ENCODE measurements around the gene WNT11. TPM values are rescaled to one million over a fixed set of nuclear protein-coding genes. Genes with fewer than 3 reads are reported as not detected.

WNT11 gene
- total RNA-seq, 3 donors from 2014 or later (not counting 1 experiment from before 2014, with no cell fraction given), result 0.47 to 1.3 (median 0.80) TPM

DNA sequence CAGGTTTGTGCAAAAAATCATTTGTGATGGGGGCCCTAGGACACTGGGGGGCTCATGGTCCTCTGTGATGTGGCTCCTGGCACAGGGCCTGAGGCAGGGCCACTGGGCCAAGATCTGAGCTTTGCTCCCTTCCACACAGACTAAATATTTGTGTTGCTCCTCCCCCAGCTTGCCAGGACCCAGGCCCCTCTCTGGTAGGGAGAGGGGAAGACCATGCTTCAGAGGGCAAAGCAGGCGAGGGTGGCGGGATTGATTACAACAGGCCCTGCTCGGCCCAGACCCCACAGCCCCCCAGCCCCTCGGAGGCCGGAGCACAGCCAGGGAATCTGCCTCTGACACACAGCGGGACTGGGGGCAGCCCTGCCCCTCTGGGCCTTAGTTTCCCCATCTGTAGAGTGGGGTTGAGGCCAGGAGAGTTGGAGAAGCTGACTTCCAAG is 29.0 kb downstream of the WNT11 start:
- no peaks in the 10 kb centered on the region for H3K27me3 ChIP-seq (ENCODE audit: control insufficient read depth, insufficient read depth, low read length)
- no peak for TF ChIP-seq CTCF (IDR thresholded peaks at IDR 0.05)
- H3K27ac ChIP-seq (ENCODE audit: low read length), result no peak overlapping the region
- no peaks in the 10 kb centered on the region for H3K36me3 ChIP-seq (ENCODE audit: control insufficient read depth, insufficient read depth, low read length)
- Mint-ChIP-seq H3K27ac (no peak overlapping the region), H3K27me3 (ENCODE audit: low read depth in 2 of 2) (no peaks in the 10 kb centered on the region), H3K36me3 (no peaks in the 10 kb centered on the region), H3K4me3 (no peak overlapping the region), H3K9me3 (no peaks in the 10 kb centered on the region), H3K4me1 (peaks cover 10 to 17% of the 10 kb centered on the region in 2 donors)
- ATAC-seq (no peak), DNase-seq (no peak)
- peaks cover 9% of the 10 kb centered on the region for H3K4me1 ChIP-seq (ENCODE audit: control insufficient read depth, insufficient read depth, low read length)
- H3K4me3 ChIP-seq (ENCODE audit: low read length), result no peak overlapping the region
- intact Hi-C loops (cut with micrococcal nuclease), result no loop called here
- no peaks in the 10 kb centered on the region for H3K9me3 ChIP-seq (ENCODE audit: control insufficient read depth, insufficient read depth, low read length)
- 86% methylated on average over 6 of the region's 6 CpGs for WGBS (ENCODE audit: insufficient coverage)

- Histone ChIP-seq H3K27me3 (ENCODE audit: control insufficient read depth, insufficient read depth, low read length) (no peaks in the 10 kb centered on the region), H3K27ac (ENCODE audit: low read length) (no peak overlapping the region), H3K4me1 (ENCODE audit: control insufficient read depth, insufficient read depth, low read length) (peaks cover 9% of the 10 kb centered on the region), H3K9me3 (ENCODE audit: control insufficient read depth, insufficient read depth, low read length) (no peaks in the 10 kb centered on the region), H3K36me3 (ENCODE audit: control insufficient read depth, insufficient read depth, low read length) (no peaks in the 10 kb centered on the region), H3K4me3 (ENCODE audit: low read length) (no peak overlapping the region)
- Mint-ChIP-seq H3K27ac (no peak overlapping the region), H3K27me3 (ENCODE audit: low read depth in 2 of 2) (no peaks in the 10 kb centered on the region), H3K9me3 (no peaks in the 10 kb centered on the region), H3K4me3 (no peak overlapping the region), H3K36me3 (no peaks in the 10 kb centered on the region), H3K4me1 (peaks cover 10 to 17% of the 10 kb centered on the region in 2 donors)
- WGBS (ENCODE audit: insufficient coverage), result 95% methylated on average over 9 of the region's 9 CpGs
- DNase-seq, result no peak
- ATAC-seq, result no peak
- TF ChIP-seq CTCF (IDR thresholded peaks at IDR 0.05), result no peak
- intact Hi-C loops (cut with micrococcal nuclease), result no loop called here
Measured at GRCh38 chr11:76176463-76176862, 29.8 kb downstream of the WNT11 start.

- Histone ChIP-seq H3K9me3 (ENCODE audit: control insufficient read depth, insufficient read depth, low read length) (no peaks in the 10 kb centered on the region), H3K4me1 (ENCODE audit: control insufficient read depth, insufficient read depth, low read length) (peaks cover 9% of the 10 kb centered on the region), H3K27ac (ENCODE audit: low read length) (no peak overlapping the region), H3K27me3 (ENCODE audit: control insufficient read depth, insufficient read depth, low read length) (no peaks in the 10 kb centered on the region), H3K36me3 (ENCODE audit: control insufficient read depth, insufficient read depth, low read length) (no peaks in the 10 kb centered on the region), H3K4me3 (ENCODE audit: low read length) (no peak overlapping the region)
- no peaks in the 10 kb centered on the region for H3K9me3 Mint-ChIP-seq
- no peak overlapping the region for H3K27ac Mint-ChIP-seq
- ATAC-seq (no peak), DNase-seq (no peak)
- peaks cover 10 to 17% of the 10 kb centered on the region in 2 donors for H3K4me1 Mint-ChIP-seq
- intact Hi-C loops (cut with micrococcal nuclease), result no loop called here
- H3K4me3 Mint-ChIP-seq, result no peak overlapping the region
- H3K27me3 Mint-ChIP-seq (ENCODE audit: low read depth in 2 of 2), result no peaks in the 10 kb centered on the region
- 87% methylated on average over 4 of the region's 4 CpGs for WGBS (ENCODE audit: insufficient coverage)
- H3K36me3 Mint-ChIP-seq, result no peaks in the 10 kb centered on the region
- TF ChIP-seq CTCF (IDR thresholded peaks at IDR 0.05), result no peak
Measured at GRCh38 chr11:76175783-76176182, 30.5 kb downstream of the WNT11 start.

DNA sequence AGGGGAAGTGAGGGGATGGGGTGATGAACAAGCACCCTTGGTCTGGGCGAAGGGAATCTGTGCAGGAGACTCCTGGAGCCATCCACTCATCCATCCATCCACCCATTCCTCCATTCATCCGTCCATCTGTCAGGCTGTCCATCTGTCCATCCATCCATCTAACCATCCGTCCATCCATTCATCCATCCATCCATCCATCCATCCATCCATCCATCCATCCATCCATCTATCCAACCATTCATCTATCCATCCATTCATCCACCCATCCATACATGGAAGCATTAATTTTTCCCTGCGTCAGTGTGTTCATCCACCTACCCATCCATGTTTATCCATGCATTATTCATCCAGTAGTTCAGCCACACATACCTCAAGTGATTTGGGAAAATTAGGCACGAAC is 32.0 kb downstream of the WNT11 start:
- Mint-ChIP-seq H3K4me1 (peaks cover 10 to 17% of the 10 kb centered on the region in 2 donors), H3K27me3 (ENCODE audit: low read depth in 2 of 2) (no peaks in the 10 kb centered on the region), H3K36me3 (no peaks in the 10 kb centered on the region), H3K4me3 (no peak overlapping the region), H3K9me3 (no peaks in the 10 kb centered on the region), H3K27ac (no peak overlapping the region)
- Histone ChIP-seq H3K9me3 (ENCODE audit: control insufficient read depth, insufficient read depth, low read length) (no peaks in the 10 kb centered on the region), H3K4me3 (ENCODE audit: low read length) (no peak overlapping the region), H3K4me1 (ENCODE audit: control insufficient read depth, insufficient read depth, low read length) (peaks cover 9% of the 10 kb centered on the region), H3K27me3 (ENCODE audit: control insufficient read depth, insufficient read depth, low read length) (no peaks in the 10 kb centered on the region), H3K27ac (ENCODE audit: low read length) (no peak overlapping the region), H3K36me3 (ENCODE audit: control insufficient read depth, insufficient read depth, low read length) (no peaks in the 10 kb centered on the region)
- 79% methylated on average over 5 of the region's 5 CpGs for WGBS (ENCODE audit: insufficient coverage)
- intact Hi-C loops (cut with micrococcal nuclease), result no loop called here
- TF ChIP-seq CTCF (IDR thresholded peaks at IDR 0.05), result no peak
- DNase-seq (no peak), ATAC-seq (no peak)

Data from natural killer cell (primary cell).